Nucleus accumbens (tissue), 56 donors: Measurements from ENCODE around the gene OSGIN1.

ENCODE experiments used
- DNase-seq, 56 donors: peaks; one replicate each; lab custom pipeline; 2025; lab: John Stamatoyannopoulos, UW

Gene OSGIN1

GRCh38 chr16:83925957-83926725 lies 26.9 kb upstream of the OSGIN1 start:
- DNase-seq: no peak

GRCh38 chr16:83926726-83927397 lies 26.2 kb upstream of the OSGIN1 start:
- peak in 48 of 56 donors; percentile 5 to 85 (median 43) for DNase-seq

GRCh38 chr16:83928341-83929055 lies 24.5 kb upstream of the OSGIN1 start:
- no peak for DNase-seq

- DNase-seq: no peak
Observed at GRCh38 chr16:83929811-83930555, 23.1 kb upstream of the OSGIN1 start.

- no peak for DNase-seq
Observed at GRCh38 chr16:83930730-83931500, 22.1 kb upstream of the OSGIN1 start.

- no peak for DNase-seq
Observed at GRCh38 chr16:83931556-83931955, 21.5 kb upstream of the OSGIN1 start.

GRCh38 chr16:83932304-83932703 lies 20.7 kb upstream of the OSGIN1 start:
- no peak for DNase-seq

- no peak for DNase-seq
Observed at GRCh38 chr16:83932955-83933673, 19.9 kb upstream of the OSGIN1 start.

- DNase-seq: peak in 32 of 56 donors; percentile 7 to 80 (median 36)
Observed at GRCh38 chr16:83933885-83934683, 19.0 kb upstream of the OSGIN1 start.

- no peak for DNase-seq
Observed at GRCh38 chr16:83934684-83934977, 18.4 kb upstream of the OSGIN1 start.

GRCh38 chr16:83935005-83935857 lies 17.8 kb upstream of the OSGIN1 start:
- no peak for DNase-seq

GRCh38 chr16:83935858-83936255 lies 17.2 kb upstream of the OSGIN1 start:
- DNase-seq: no peak

GRCh38 chr16:83936581-83937165 lies 16.4 kb upstream of the OSGIN1 start:
- DNase-seq: no peak

GRCh38 chr16:83937267-83937666 lies 15.8 kb upstream of the OSGIN1 start:
- DNase-seq: no peak

- no peak for DNase-seq
Observed at GRCh38 chr16:83937922-83938885, 14.8 kb upstream of the OSGIN1 start.

GRCh38 chr16:83939266-83939855 lies 13.7 kb upstream of the OSGIN1 start:
- no peak for DNase-seq
